ENCODE data around the gene GARIN5B.
"Not testable (repeated sequence)": the region's sequence is repeated elsewhere in the genome, so short reads cannot be mapped to it uniquely, and the experiment has no call there.

The GARIN5B gene

GRCh38 chr19:55406091-55406825 is 43.2 kb upstream of the GARIN5B start:
- peak overlapping the region; percentile 80 for H3K4me3 ChIP-seq (ENCODE audit: control insufficient read depth, low read depth, low read length)
- DNase-seq (ENCODE audit: low read depth): no peak
- no peak for TF ChIP-seq CTCF (IDR thresholded peaks at IDR 0.05; ENCODE audit: control insufficient read depth, insufficient read depth, low read depth, low read length, missing control alignments)

- DNase-seq (ENCODE audit: low read depth): no peak
- peak overlapping the region; percentile 80 for H3K4me3 ChIP-seq (ENCODE audit: control insufficient read depth, low read depth, low read length)
- TF ChIP-seq CTCF (IDR thresholded peaks at IDR 0.05; ENCODE audit: control insufficient read depth, insufficient read depth, low read depth, low read length, missing control alignments): no peak
These were observed 42.6 kb upstream of the GARIN5B start for GRCh38 chr19:55405638-55406037.

GRCh38 chr19:55402509-55402908 is 39.4 kb upstream of the GARIN5B start:
- no peak for DNase-seq (ENCODE audit: low read depth)
- no peak overlapping the region for H3K4me3 ChIP-seq (ENCODE audit: control insufficient read depth, low read depth, low read length)
- TF ChIP-seq CTCF (IDR thresholded peaks at IDR 0.05; ENCODE audit: control insufficient read depth, insufficient read depth, low read depth, low read length, missing control alignments): no peak

- H3K4me3 ChIP-seq (ENCODE audit: control insufficient read depth, low read depth, low read length); DNase-seq (ENCODE audit: low read depth): not testable (repeated sequence)
These were observed 38.3 kb upstream of the GARIN5B start for GRCh38 chr19:55401390-55401789.

GRCh38 chr19:55400281-55401087 is 37.4 kb upstream of the GARIN5B start:
- DNase-seq (ENCODE audit: low read depth): no peak
- no peak overlapping the region for H3K4me3 ChIP-seq (ENCODE audit: control insufficient read depth, low read depth, low read length)
- TF ChIP-seq CTCF (IDR thresholded peaks at IDR 0.05; ENCODE audit: control insufficient read depth, insufficient read depth, low read depth, low read length, missing control alignments): no peak

- no peak overlapping the region for H3K4me3 ChIP-seq (ENCODE audit: control insufficient read depth, low read depth, low read length)
- no peak for DNase-seq (ENCODE audit: low read depth)
- TF ChIP-seq CTCF (IDR thresholded peaks at IDR 0.05; ENCODE audit: control insufficient read depth, insufficient read depth, low read depth, low read length, missing control alignments): no peak
These were observed 35.3 kb upstream of the GARIN5B start for GRCh38 chr19:55398200-55398925.
